ENCODE measurements around the gene CIB2.
A peak's percentile ranks its signal among the peaks of the same experiment; 100 is the strongest.

The CIB2 gene

DNA sequence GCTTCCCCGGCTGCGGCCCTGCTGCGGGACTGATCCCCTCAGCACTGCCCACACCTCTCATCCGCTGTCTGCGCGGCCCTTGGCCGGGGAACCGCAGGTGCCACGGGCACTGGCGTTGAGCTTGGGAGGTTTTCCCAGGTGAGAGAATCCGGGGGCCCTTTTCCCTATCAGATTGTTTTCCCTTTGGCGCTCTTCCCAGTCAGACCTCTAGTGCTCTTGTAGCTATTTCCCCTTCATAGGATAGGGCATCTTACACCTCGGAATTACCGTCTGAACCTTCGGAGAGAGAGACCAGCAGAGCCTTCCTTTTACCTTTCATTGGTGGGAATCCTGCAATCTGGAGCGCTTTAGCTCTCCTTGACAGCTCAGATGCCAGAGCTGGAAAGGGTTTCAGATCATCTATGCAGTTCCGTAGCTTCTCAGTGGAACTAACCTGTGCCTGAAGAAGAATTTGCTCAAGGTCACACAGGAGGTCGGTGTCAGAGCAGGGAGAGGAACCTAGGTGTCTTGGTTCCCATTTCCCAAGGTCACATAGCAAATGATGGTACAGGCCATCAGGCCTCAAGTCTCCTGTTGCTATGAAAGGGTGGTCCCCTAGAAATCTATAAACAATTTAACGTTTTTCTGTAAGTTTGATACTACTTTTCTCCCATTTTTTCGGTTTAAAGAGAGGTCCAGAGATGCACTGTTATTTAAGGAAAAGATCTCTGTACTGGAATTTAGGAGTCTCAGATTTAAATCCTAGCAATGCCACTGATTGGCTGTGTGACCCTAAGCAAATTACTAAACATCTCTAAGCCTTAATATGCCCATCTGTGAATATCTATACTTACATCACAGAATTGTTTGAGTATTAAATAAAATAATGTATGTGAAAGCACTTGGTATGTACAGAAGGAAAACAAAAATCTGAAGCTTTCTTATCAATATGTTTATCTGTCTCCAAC, 18.8 kb upstream of the CIB2 start:
- peaks cover 58% of the 10 kb centered on the region for H3K79me2 ChIP-seq (ENCODE audit: control insufficient read depth, low read length)

DNA sequence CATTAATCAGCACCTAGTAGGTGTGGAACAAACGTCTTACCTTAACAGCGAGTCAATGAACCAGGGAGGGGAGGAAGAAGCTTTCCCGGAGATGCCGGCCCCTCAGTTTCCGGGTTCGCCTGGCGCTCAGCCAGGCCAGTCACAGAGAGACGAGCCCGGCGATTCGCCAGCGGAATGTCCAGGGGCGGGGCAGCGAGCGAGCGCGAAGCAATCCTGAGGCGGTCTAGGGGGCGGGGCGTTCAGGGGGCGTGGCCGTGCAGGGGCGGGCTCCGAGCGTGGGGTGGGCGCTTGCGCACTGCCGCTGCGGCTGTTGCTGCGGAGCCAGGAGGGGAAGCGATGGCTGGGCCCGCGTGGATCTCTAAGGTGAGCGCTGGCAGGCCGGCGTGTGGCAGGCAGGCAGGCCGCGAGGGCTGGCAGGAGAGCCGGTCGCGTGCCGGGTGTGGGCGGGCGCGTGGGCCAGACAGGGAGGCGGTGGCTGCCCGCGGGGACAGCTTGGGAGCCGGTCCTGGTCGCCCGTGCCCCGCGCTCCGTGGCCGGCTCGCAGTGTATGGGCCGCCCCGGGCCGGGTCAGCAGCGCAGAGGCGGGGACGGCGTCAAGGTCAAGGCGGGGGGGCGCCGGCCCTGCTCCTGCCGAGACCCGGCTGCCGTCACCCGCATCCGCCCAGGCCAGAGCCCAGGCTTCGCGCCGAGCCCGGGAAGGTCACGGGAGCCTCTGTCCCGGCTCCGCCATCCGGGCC, 18.0 kb upstream of the CIB2 start, which contains the start of gene IDH3A:
IDH3A (plus strand) TSS at position 295 of the 737 bp plus-strand sequence; CDS start at position 337, 42 bp downstream.
- H3K9me3 ChIP-seq (ENCODE audit: control insufficient read depth, insufficient read depth, low read length) = no peaks in the 10 kb centered on the region
- peaks cover 7% of the 10 kb centered on the region; the same call in 1 of the 2 replicates for H4K20me1 ChIP-seq (ENCODE audit: control insufficient read depth, insufficient read depth, low read depth, low read length)
- peak within 1 kb of the TSS; percentile 70 for H3K4me2 ChIP-seq (ENCODE audit: low read length)
- H3K79me2 ChIP-seq (ENCODE audit: control insufficient read depth, low read length) = peaks cover 51% of the 10 kb centered on the region
- peak within 1 kb of the TSS; percentile 95 for H3K4me3 ChIP-seq (ENCODE audit: low read length)
- H3K9me2 ChIP-seq (replicated peaks; ENCODE audit: control insufficient read depth, low read length) = no peaks in the 10 kb centered on the region
- peaks cover 21% of the 10 kb centered on the region for H3K36me3 ChIP-seq (ENCODE audit: control insufficient read depth, low read length)
- H3K27ac ChIP-seq (ENCODE audit: low read depth, low read length) = 0 out of 2 replicates have a peak within 1 kb of the TSS, but pooled peaks have one; percentile 33
- peaks cover 23% of the 10 kb centered on the region for H3K4me1 ChIP-seq (ENCODE audit: control insufficient read depth, low read length)
- TF ChIP-seq, protein P1, sequence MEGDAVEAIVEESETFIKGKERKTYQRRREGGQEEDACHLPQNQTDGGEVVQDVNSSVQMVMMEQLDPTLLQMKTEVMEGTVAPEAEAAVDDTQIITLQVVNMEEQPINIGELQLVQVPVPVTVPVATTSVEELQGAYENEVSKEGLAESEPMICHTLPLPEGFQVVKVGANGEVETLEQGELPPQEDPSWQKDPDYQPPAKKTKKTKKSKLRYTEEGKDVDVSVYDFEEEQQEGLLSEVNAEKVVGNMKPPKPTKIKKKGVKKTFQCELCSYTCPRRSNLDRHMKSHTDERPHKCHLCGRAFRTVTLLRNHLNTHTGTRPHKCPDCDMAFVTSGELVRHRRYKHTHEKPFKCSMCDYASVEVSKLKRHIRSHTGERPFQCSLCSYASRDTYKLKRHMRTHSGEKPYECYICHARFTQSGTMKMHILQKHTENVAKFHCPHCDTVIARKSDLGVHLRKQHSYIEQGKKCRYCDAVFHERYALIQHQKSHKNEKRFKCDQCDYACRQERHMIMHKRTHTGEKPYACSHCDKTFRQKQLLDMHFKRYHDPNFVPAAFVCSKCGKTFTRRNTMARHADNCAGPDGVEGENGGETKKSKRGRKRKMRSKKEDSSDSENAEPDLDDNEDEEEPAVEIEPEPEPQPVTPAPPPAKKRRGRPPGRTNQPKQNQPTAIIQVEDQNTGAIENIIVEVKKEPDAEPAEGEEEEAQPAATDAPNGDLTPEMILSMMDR (IDR thresholded peaks at IDR 0.05; ENCODE audit: low read depth, low read length, poor library complexity, severe bottlenecking) = no peak
- TF ChIP-seq EZH2phosphoT487 (IDR thresholded peaks at IDR 0.05; ENCODE audit: borderline replicate concordance, low read length) = no peak
- no peaks in the 10 kb centered on the region for H3K27me3 ChIP-seq (ENCODE audit: control insufficient read depth, low read length)
- 0 out of 2 replicates have a peak, but pooled peaks cover 4% of the 10 kb centered on the region for H3F3A ChIP-seq (ENCODE audit: control insufficient read depth, insufficient read depth)

More for the DNA sequence above, 18.8 kb upstream of the CIB2 start:
- TF ChIP-seq EZH2phosphoT487 (IDR thresholded peaks at IDR 0.05; ENCODE audit: borderline replicate concordance, low read length) = no peak
- TF ChIP-seq, protein P1 (IDR thresholded peaks at IDR 0.05; ENCODE audit: low read depth, low read length, poor library complexity, severe bottlenecking) = no peak
- no peaks in the 10 kb centered on the region for H3K27me3 ChIP-seq (ENCODE audit: control insufficient read depth, low read length)
- no peaks in the 10 kb centered on the region for H3K9me2 ChIP-seq (replicated peaks; ENCODE audit: control insufficient read depth, low read length)
- peak overlapping the region; percentile 70 for H3K4me2 ChIP-seq (ENCODE audit: low read length)
- no peaks in the 10 kb centered on the region for H3K9me3 ChIP-seq (ENCODE audit: control insufficient read depth, insufficient read depth, low read length)
- H3K36me3 ChIP-seq (ENCODE audit: control insufficient read depth, low read length) = peaks cover 29% of the 10 kb centered on the region
- no peak overlapping the region for H3K27ac ChIP-seq (ENCODE audit: low read depth, low read length)
- H4K20me1 ChIP-seq (ENCODE audit: control insufficient read depth, insufficient read depth, low read depth, low read length) = peaks cover 7% of the 10 kb centered on the region; the same call in 1 of the 2 replicates
- peaks cover 23% of the 10 kb centered on the region for H3K4me1 ChIP-seq (ENCODE audit: control insufficient read depth, low read length)
- H3F3A ChIP-seq (ENCODE audit: control insufficient read depth, insufficient read depth) = peaks cover 6% of the 10 kb centered on the region; the same call in 1 of the 2 replicates
- peak overlapping the region; percentile 95 for H3K4me3 ChIP-seq (ENCODE audit: low read length)

DNA sequence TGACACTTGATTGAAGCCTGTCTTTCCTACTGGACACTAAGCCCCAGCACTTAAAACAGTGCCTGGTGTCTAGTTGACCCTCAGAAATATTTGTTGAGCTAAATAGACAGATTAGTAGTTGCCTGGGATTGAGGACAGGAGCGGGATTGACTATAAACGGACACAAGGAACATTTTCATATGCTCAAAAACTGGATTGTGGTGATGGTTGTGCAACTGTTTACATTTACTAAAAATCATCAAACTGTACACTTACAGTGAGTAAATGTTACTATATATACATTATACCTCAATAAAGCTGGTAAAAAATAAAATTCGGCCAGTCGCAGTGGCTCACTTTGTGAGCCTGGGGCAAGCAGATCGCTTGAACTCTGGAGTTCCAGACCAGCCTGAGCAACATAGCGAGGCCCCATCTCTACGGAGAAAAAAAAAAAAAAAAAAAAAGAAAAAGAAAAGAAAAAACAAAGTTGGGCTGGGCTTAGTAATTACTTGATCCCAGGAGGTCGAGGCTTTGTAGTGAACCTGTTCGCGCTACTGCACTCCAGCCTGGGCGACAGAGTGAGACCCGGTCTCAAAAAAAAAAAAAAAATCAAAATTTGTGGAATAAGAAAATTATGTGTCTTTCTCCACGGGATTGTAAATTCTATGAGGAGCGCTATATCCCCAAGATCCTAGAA, 17.3 kb upstream of the CIB2 start:
- H3F3A ChIP-seq (ENCODE audit: control insufficient read depth, insufficient read depth) = 0 out of 2 replicates have a peak, but pooled peaks cover 2% of the 10 kb centered on the region
- peaks cover 20% of the 10 kb centered on the region for H3K36me3 ChIP-seq (ENCODE audit: control insufficient read depth, low read length)
- H3K4me2 ChIP-seq (ENCODE audit: low read length) = peak overlapping the region; percentile 70
- H4K20me1 ChIP-seq (ENCODE audit: control insufficient read depth, insufficient read depth, low read depth, low read length) = peaks cover 7% of the 10 kb centered on the region; the same call in 1 of the 2 replicates
- H3K4me1 ChIP-seq (ENCODE audit: control insufficient read depth, low read length) = peaks cover 23% of the 10 kb centered on the region
- TF ChIP-seq EZH2phosphoT487 (IDR thresholded peaks at IDR 0.05; ENCODE audit: borderline replicate concordance, low read length) = no peak
- TF ChIP-seq, protein P1 (IDR thresholded peaks at IDR 0.05; ENCODE audit: low read depth, low read length, poor library complexity, severe bottlenecking) = no peak
- H3K9me2 ChIP-seq (replicated peaks; ENCODE audit: control insufficient read depth, low read length) = no peaks in the 10 kb centered on the region
- no peaks in the 10 kb centered on the region for H3K27me3 ChIP-seq (ENCODE audit: control insufficient read depth, low read length)
- peak overlapping the region; percentile 95 for H3K4me3 ChIP-seq (ENCODE audit: low read length)
- H3K27ac ChIP-seq (ENCODE audit: low read depth, low read length) = 0 out of 2 replicates have a peak overlapping the region, but pooled peaks have one; percentile 19
- no peaks in the 10 kb centered on the region for H3K9me3 ChIP-seq (ENCODE audit: control insufficient read depth, insufficient read depth, low read length)
- H3K79me2 ChIP-seq (ENCODE audit: control insufficient read depth, low read length) = peaks cover 47% of the 10 kb centered on the region

Data from DOHH2 (cell line).